H1 (cell line): ENCODE measurements around the gene OASL. TPM values are rescaled to one million over a fixed set of nuclear protein-coding genes. Genes with fewer than 3 reads are reported as not detected.

ENCODE experiments used
- CTCF ChIA-PET: fragments of 300-600 bp; sonication (Branson Sonifier 250); formaldehyde crosslinking; loops from one replicate; lab custom pipeline; 2021; ENCODE audit not compliant: partially characterized antibody; lab: Charles Lee
- POLR2A ChIA-PET: fragments of 300-600 bp; sonication (Branson Sonifier 250); formaldehyde crosslinking; loops from one replicate; lab custom pipeline; 2021; ENCODE audit warnings: inconsistent platforms; ENCODE audit not compliant: partially characterized antibody; lab: Charles Lee
- DNase-seq, 2 experiments: peaks; one replicate each; pipeline versions ENCODE4 v3.0.0 to v3.0.0-alpha.2; 2010 to 2022; ENCODE audit warnings: low spot score in 2 of 2, low read depth in 1 of 2, mixed read lengths in 1 of 2
- FAIRE-seq: peaks from 2 replicates; lab custom pipeline; 2011; peaks lifted over from hg19 to GRCh38; lab: Jason Lieb, UNC
- H2AFZ ChIP-seq: 2 replicates; pipeline ENCODE4 v1.8.1; 2012; ENCODE audit warnings: low read length, inconsistent platforms
- H2AK5ac ChIP-seq: 2 replicates; pipeline ENCODE4 v1.6.1; 2013; ENCODE audit warnings: low read depth, low read length
- H2BK120ac ChIP-seq: replicated peaks from 2 replicates; pipeline ENCODE3; 2013; ENCODE audit warnings: low read depth, low read length, inconsistent platforms
- H2BK12ac ChIP-seq: 2 replicates; pipeline ENCODE4 v1.6.1; 2013; ENCODE audit warnings: low read depth, low read length
- H2BK15ac ChIP-seq: 2 replicates; pipeline ENCODE4 v1.6.1; 2013; ENCODE audit warnings: low read length
- H2BK20ac ChIP-seq: 2 replicates; pipeline ENCODE4 v1.6.1; 2013; ENCODE audit warnings: low read length
- H2BK5ac ChIP-seq: 2 replicates; pipeline ENCODE4 v1.6.1; 2013; ENCODE audit warnings: low read depth, low read length
- H3K14ac ChIP-seq: 2 replicates; pipeline ENCODE4 v1.6.1; 2013; ENCODE audit warnings: inconsistent platforms; ENCODE audit not compliant: insufficient read length
- H3K18ac ChIP-seq: 2 replicates; pipeline ENCODE4 v1.6.1; 2013; ENCODE audit warnings: low read length; ENCODE audit errors: extremely low read depth
- H3K23ac ChIP-seq: 2 replicates; pipeline ENCODE4 v1.6.1; 2013; ENCODE audit warnings: inconsistent platforms; ENCODE audit not compliant: insufficient read length
- H3K23me2 ChIP-seq: 2 replicates; pipeline ENCODE4 v1.6.1; 2013; ENCODE audit warnings: low read depth, low read length
- H3K27ac ChIP-seq: 2 replicates; pipeline ENCODE4 v1.6.1; 2011; ENCODE audit warnings: low read depth, low read length, inconsistent platforms
- H3K27me3 ChIP-seq, 4 experiments: replicated peaks in 1 of 4; 1 replicate in 1 of 4; 2 replicates in 3 of 4; pipeline versions ENCODE4 v1.6.1 to v1.8.1; 2011 to 2013; ENCODE audit warnings: low read length in 3 of 4, mild to moderate bottlenecking in 3 of 4, inconsistent platforms in 2 of 4, mixed read lengths in 2 of 4, moderate library complexity in 1 of 4; ENCODE audit not compliant: control insufficient read depth in 3 of 4, insufficient read depth in 3 of 4; ENCODE audit errors: extremely low read depth in 1 of 4
- H3K36me3 ChIP-seq, 4 experiments: 2 replicates each; pipeline versions ENCODE4 v1.6.1 to v1.8.1; 2011 to 2013; ENCODE audit warnings: mild to moderate bottlenecking in 4 of 4, low read length in 3 of 4, moderate library complexity in 2 of 4, control low read depth in 1 of 4, inconsistent platforms in 1 of 4; ENCODE audit not compliant: insufficient read depth in 4 of 4, control insufficient read depth in 2 of 4
- H3K4ac ChIP-seq: replicated peaks from 2 replicates; pipeline ENCODE3; 2013; ENCODE audit warnings: low read length, low read depth, mixed read lengths, inconsistent platforms; ENCODE audit not compliant: insufficient read length
- H3K4me1 ChIP-seq, 4 experiments: replicated peaks in 1 of 4; 1 replicate in 1 of 4; 2 replicates in 3 of 4; pipeline versions ENCODE4 v1.6.1 to v1.8.1; 2011 to 2013; ENCODE audit warnings: low read length in 3 of 4, inconsistent platforms in 2 of 4, mixed read lengths in 1 of 4; ENCODE audit not compliant: insufficient read depth in 4 of 4, control insufficient read depth in 3 of 4
- H3K4me2 ChIP-seq, 2 experiments: 2 replicates each; pipeline versions ENCODE4 v1.6.1 to v1.8.1; 2011 to 2013; ENCODE audit warnings: low read depth in 2 of 2, low read length in 2 of 2, control low read depth in 1 of 2, inconsistent platforms in 1 of 2, mild to moderate bottlenecking in 1 of 2; ENCODE audit not compliant: insufficient read depth in 1 of 2
- H3K4me3 ChIP-seq, 4 experiments: fragments of 200-600, 300-600 bp in 1 of 4; sonication (generic), shearing (Covaris generic), sonication (Bioruptor Twin) in 1 of 4; 2 replicates each; pipeline versions ENCODE4 v1.5.1 to v1.8.1; 2011 to 2016; ENCODE audit warnings: low read length in 4 of 4, low read depth in 3 of 4, control low read depth in 2 of 4, inconsistent platforms in 2 of 4, mild to moderate bottlenecking in 2 of 4, mixed read lengths in 1 of 4, moderate library complexity in 1 of 4; ENCODE audit not compliant: insufficient read depth in 2 of 4; ENCODE audit errors: extremely low read depth in 1 of 4
- H3K56ac ChIP-seq: replicated peaks from 2 replicates; pipeline ENCODE3; 2013; ENCODE audit warnings: low read depth, mild to moderate bottlenecking, mixed read lengths, low read length, inconsistent platforms; ENCODE audit not compliant: insufficient read length
- H3K79me1 ChIP-seq: 2 replicates; pipeline ENCODE4 v1.6.1; 2013; ENCODE audit warnings: low read depth, low read length, control low read depth
- H3K79me2 ChIP-seq, 2 experiments: 2 replicates each; pipeline versions ENCODE4 v1.6.1 to v1.8.1; 2012 to 2013; ENCODE audit warnings: low read length in 2 of 2, mild to moderate bottlenecking in 2 of 2, inconsistent platforms in 1 of 2; ENCODE audit not compliant: insufficient read depth in 2 of 2, control insufficient read depth in 1 of 2
- H3K9ac ChIP-seq, 4 experiments: replicated peaks in 1 of 4; 1 replicate in 1 of 4; 2 replicates in 3 of 4; pipeline versions ENCODE4 v1.6.1 to v1.8.1; 2011 to 2013; ENCODE audit warnings: low read depth in 3 of 4, low read length in 3 of 4, control low read depth in 2 of 4, mild to moderate bottlenecking in 2 of 4, moderate library complexity in 2 of 4, inconsistent platforms in 1 of 4; ENCODE audit errors: extremely low read depth in 1 of 4
- H3K9me3 ChIP-seq, 2 experiments: 2 replicates each; pipeline versions ENCODE4 v1.6.1 to v1.8.1; 2012 to 2013; ENCODE audit warnings: mild to moderate bottlenecking in 2 of 2, moderate library complexity in 2 of 2, control low read depth in 1 of 2, inconsistent platforms in 1 of 2, low read depth in 1 of 2, low read length in 1 of 2, mixed read lengths in 1 of 2; ENCODE audit not compliant: insufficient read depth in 2 of 2
- H4K20me1 ChIP-seq, 2 experiments: replicated peaks in 1 of 2; 2 replicates each; pipeline versions ENCODE3 to v1.8.1; 2011 to 2013; ENCODE audit warnings: inconsistent platforms in 2 of 2, low read length in 2 of 2, mild to moderate bottlenecking in 1 of 2; ENCODE audit not compliant: insufficient read depth in 2 of 2, control insufficient read depth in 1 of 2
- H4K5ac ChIP-seq: 2 replicates; pipeline ENCODE4 v1.6.1; 2013; ENCODE audit warnings: low read length, low read depth, mixed read lengths, inconsistent platforms; ENCODE audit not compliant: insufficient read length
- H4K8ac ChIP-seq: 2 replicates; pipeline ENCODE4 v1.8.0; 2013; ENCODE audit warnings: mild to moderate bottlenecking, moderate library complexity, low read length, inconsistent platforms; ENCODE audit not compliant: insufficient read depth; ENCODE audit errors: extremely low read depth
- H4K91ac ChIP-seq: replicated peaks from 2 replicates; pipeline ENCODE3; 2013; ENCODE audit warnings: low read length, mixed read lengths, inconsistent platforms; ENCODE audit not compliant: insufficient read length
- NRF1 ChIP-seq: IDR thresholded peaks from 2 replicates; pipeline ENCODE4 v1.6.1; 2011; ENCODE audit warnings: mild to moderate bottlenecking, low read depth, low read length, improper control_type of control experiment
- YY1 ChIP-seq: IDR thresholded peaks from 2 replicates; pipeline ENCODE4 v1.6.1; 2011; ENCODE audit warnings: low read depth, mild to moderate bottlenecking, low read length
- WGBS, 2 experiments: shearing (Covaris generic) in 1 of 2; methylation state at CpG; one replicate each; pipeline versions ENCODE4 v1.1.6 to v1.1.7; 2013 to 2015; ENCODE audit warnings: low lambda C conversion rate in 2 of 2, mixed read lengths in 2 of 2, inconsistent platforms in 1 of 2, low coverage in 1 of 2, missing lambda C conversion rate in 1 of 2; ENCODE audit not compliant: insufficient replicate concordance in 2 of 2, insufficient coverage in 1 of 2, insufficient read length in 1 of 2; ENCODE audit errors: extremely low coverage in 1 of 2, missing lambda C conversion rate in 1 of 2; 5-methylcytosine and 5-hydroxymethylcytosine counted together
- polyA plus RNA-seq, 7 experiments: library from polyadenylated mRNA; depleted of rRNA in 3 of 7; stranded (reverse) in 5 of 7; unstranded in 2 of 7; fragments of >200 nt in 5 of 7; fragments of 200-250 nt in 2 of 7; gene quantifications; 1 replicate in 5 of 7; 2 replicates in 1 of 7; 4 replicates in 1 of 7; pipeline versions ENCODE4 v1.2.1 to v1.2.3, GENCODE V29; 2011 to 2013; ENCODE audit warnings: missing spikeins in 2 of 7, mixed read lengths in 2 of 7
- total RNA-seq: library from RNA; stranded (reverse); fragmentation: NEBNext Ultra II Directional; extraction: Animal tissue kit (Norgen Biotek cat#: 25700); gene quantifications from 2 replicates; pipeline ENCODE4 v1.2.1, GENCODE V29; 2021

The OASL gene
- total and polyA plus RNA-seq, 2 of the 8 experiments (the other 6 are each of a cell fraction or from before 2014, with no cell fraction given): not detected

GRCh38 chr12:120977531-120978295 lies 61.3 kb downstream of the OASL start:
- H2BK120ac ChIP-seq: no peak overlapping the region
- H3K27ac ChIP-seq: no peak overlapping the region
- H3K27me3 ChIP-seq: no peaks in the 10 kb centered on the region
- no peak overlapping the region for H2AK5ac ChIP-seq
- no peaks in the 10 kb centered on the region for H3K79me1 ChIP-seq
- POLR2A ChIA-PET: interaction anchor here (0.9 to 1.1 kb wide), 2 partner anchors 19 to 39 kb away, joined by 3 read pairs; partner anchors contain the start of gene C12orf43
- H3K18ac ChIP-seq: no peak overlapping the region
- no peak overlapping the region for H2BK12ac ChIP-seq
- FAIRE-seq (no peak), DNase-seq (no peak)
- H3K9me3 ChIP-seq: no peaks in the 10 kb centered on the region
- H3K4ac ChIP-seq: no peak overlapping the region
- no peak overlapping the region for H2BK15ac ChIP-seq
- no peaks in the 10 kb centered on the region for H3K23me2 ChIP-seq
- no peak overlapping the region for H3K9ac ChIP-seq
- no peaks in the 10 kb centered on the region for H4K20me1 ChIP-seq
- H3K4me1 ChIP-seq: peaks cover 0 to 9% (median 2%) of the 10 kb centered on the region in 4 experiments; a peak in 5 of 7 replicates
- no peaks in the 10 kb centered on the region for H3K36me3 ChIP-seq
- no peaks in the 10 kb centered on the region for H3K79me2 ChIP-seq
- H2BK20ac ChIP-seq: 0 out of 2 replicates have a peak overlapping the region, but pooled peaks have one; percentile 21
- CTCF ChIA-PET: interaction anchor here (0.6 to 2.9 kb wide), 11 partner anchors 11 to 225 kb away, joined by 3 to 24 read pairs (median 3); no protein-coding TSS in a partner anchor
- no peak overlapping the region for H4K91ac ChIP-seq
- H3K4me3 ChIP-seq: no peak overlapping the region
- no peak overlapping the region for H2BK5ac ChIP-seq
- H2AFZ ChIP-seq: no peak overlapping the region; the same call in 1 of the 2 replicates
- H3K14ac ChIP-seq: no peak overlapping the region
- no peak overlapping the region for H3K56ac ChIP-seq
- H3K4me2 ChIP-seq: no peak overlapping the region
- no peak overlapping the region for H4K5ac ChIP-seq
- no peak overlapping the region for H4K8ac ChIP-seq
- WGBS, 2 experiments: 83% methylated on average over 14 of the region's 14 CpGs; no CpG with 5 or more reads in 1 of the 2 experiments
- no peak for TF ChIP-seq NRF1
- TF ChIP-seq YY1: peak; percentile 79
- no peak overlapping the region for H3K23ac ChIP-seq
